ENCODE data around the gene ZNF549.

DNA sequence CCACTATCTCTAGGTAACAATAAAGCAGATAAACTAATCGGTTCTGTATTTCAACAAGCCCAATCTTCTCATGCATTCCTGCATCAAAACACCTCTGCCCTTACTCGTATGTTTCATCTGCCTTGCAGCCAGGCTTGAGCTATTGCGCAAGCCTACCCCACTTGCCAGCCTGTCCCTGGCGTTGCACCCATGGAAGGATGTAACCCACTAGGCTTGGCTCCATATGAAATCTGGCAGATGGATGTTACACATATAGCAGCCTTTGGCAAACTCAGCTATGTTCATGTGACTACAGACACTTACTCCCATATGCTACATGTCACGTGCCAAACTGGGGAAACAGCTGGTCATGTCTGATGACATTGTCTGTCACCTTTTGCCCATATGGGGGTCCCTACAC, 11.9 kb upstream of the ZNF549 start:
- no peak for TF ChIP-seq POLR2A (IDR thresholded peaks at IDR 0.05)
- TF ChIP-seq, protein P1, sequence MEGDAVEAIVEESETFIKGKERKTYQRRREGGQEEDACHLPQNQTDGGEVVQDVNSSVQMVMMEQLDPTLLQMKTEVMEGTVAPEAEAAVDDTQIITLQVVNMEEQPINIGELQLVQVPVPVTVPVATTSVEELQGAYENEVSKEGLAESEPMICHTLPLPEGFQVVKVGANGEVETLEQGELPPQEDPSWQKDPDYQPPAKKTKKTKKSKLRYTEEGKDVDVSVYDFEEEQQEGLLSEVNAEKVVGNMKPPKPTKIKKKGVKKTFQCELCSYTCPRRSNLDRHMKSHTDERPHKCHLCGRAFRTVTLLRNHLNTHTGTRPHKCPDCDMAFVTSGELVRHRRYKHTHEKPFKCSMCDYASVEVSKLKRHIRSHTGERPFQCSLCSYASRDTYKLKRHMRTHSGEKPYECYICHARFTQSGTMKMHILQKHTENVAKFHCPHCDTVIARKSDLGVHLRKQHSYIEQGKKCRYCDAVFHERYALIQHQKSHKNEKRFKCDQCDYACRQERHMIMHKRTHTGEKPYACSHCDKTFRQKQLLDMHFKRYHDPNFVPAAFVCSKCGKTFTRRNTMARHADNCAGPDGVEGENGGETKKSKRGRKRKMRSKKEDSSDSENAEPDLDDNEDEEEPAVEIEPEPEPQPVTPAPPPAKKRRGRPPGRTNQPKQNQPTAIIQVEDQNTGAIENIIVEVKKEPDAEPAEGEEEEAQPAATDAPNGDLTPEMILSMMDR (IDR thresholded peaks at IDR 0.05): no peak
